GM19463 (cell line): Measurements from ENCODE around the gene ADCY6.
"Not testable (repeated sequence)": the region's sequence is repeated elsewhere in the genome, so short reads cannot be mapped to it uniquely, and the experiment has no call there.

Experiments used
- ATAC-seq: cut with Tn5 transposase; IDR thresholded peaks from one replicate; pipeline ENCODE4 v1.9.1; 2021; ENCODE audit warnings: mild to moderate bottlenecking, moderate library complexity; ENCODE audit not compliant: unreplicated experiment

The ADCY6 gene

DNA sequence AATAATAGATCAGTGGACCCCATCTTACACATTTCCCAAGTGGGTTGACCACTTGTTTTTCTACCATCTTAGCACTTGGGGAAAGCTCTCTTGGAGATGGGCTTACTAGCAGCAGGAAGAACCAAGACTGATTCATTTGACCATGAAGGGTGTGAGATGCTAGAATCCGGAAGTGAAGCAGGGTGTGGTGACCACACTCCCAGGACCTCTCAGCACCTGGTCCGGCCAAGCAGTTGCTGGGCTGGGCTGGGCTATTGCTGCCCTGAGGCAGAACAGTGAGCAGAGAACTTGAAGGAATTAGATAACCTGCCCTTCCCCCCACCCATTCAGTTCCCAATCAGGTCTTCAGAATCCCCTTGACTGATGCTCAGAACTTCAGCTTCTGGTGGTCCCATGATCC is 24.4 kb downstream of the ADCY6 start:
- no peak for ATAC-seq

DNA sequence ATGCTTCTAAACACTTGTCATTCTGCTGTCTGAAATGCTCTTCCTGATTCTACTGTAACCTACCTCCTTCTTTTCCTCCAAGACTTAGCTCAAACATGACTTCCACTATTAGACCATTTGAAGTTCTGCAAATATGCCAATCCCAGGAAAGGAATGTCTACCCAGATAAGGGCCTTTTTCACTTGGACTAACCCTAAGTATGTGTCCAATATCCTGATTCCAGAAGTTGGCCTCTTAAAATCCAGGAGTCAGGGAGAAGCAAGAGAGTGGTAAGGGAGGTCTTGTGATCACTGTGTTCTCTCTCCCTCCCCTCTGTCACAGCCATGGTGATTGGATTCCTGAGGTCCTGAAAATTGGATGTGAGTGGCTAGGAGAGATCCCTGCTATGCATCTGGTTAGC is 30.2 kb downstream of the ADCY6 start:
- ATAC-seq: no peak

DNA sequence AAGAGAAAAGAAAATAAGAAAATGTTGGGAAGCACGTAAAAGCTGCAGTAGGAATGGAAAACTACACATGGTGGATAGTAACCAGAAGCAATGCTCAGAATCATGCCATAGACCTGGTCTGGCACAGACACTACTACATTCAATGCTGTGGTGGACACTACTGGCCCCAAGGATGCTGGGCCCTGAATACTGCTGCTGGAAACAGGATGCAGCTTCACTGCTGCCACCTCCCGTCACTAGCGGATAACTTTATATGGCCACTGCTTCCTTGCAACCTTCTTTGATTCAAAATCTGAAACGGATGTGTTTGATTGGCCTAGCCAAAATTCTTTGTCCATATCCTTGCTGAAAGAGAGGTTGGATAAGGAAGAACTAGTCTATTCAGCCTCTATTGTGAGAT is 30.7 kb downstream of the ADCY6 start:
- ATAC-seq: no peak

DNA sequence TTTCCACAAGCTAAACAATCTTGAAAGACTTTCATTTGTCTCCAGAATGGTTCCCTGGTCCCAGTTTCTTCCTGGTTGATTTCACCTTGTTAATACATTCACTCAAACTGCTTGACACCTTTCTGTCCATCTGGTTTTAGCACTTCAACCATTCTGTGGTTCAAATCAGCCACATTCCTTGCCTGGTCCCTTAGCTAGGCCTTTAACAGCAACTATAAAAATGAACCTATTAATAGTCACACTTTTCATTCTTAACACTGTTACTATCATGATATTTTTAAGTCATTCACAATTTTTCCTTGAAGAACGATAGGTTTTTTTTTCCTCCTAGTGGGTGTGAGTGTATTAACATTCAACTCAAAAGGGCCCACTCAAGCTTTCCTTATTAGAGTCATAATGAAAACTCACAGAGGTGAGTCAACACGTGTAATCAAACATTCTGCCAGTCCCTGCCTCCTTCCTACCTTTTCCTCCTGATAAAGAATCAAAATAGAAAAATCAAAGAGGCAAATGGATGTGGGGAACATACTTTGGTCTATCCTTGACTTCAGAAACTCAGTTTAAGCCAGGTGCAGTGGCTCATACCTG is 38.0 kb downstream of the ADCY6 start:
- no peak for ATAC-seq

DNA sequence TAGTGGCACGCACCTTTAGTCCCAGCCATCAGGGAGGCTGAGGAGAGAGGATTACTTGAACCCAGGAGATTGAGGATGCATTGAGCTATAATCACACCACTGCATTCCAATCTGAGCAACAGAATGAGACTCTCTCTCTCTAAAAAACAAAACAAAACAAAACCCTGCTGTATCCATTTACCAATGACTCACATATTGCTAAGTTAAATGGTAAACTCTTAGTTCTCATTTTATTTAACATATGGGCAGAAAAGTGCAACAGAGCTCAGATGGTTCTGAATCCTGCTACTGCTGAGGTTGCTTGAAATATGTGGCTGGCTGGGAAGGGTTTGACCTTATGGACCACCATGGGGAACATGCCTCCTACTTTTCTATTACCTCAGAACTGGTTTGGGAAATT is 38.7 kb downstream of the ADCY6 start:
- no peak for ATAC-seq

DNA sequence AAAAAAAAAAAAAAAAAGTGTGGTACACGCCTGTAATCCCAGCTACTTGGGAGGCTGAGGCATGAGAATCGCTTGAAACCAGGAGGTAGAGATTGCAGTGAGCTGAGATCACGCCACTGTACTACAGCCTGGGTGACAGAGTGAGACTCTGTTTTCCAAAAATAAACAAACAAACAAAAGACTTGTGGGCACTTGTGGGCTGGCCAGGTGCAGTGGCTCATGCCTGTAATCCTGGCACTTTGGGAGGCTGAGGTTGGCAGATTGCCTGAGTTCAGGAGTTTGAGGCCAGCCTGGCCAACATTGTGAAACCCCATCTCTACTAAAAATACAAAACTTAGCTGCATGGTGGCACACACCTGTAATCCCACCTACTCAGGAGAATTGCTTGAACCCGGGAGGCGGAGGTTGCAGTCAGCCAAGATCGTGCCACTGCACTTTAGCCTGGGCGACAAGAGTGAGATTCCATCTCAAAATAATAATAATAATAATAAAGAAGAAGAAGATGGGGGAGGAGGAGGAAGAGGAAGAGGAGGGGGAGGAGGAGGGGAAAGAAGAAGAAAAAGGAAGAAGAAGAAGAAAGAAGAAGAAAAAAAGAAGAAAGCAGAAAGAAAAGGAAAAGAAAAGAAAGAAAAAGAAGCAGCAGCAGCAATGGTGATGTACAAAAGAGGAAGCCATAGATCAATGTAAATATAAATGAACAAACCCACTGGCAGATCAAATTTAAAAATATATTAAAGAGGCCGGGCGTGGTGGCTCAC is 44.5 kb downstream of the ADCY6 start:
- ATAC-seq: no peak

DNA sequence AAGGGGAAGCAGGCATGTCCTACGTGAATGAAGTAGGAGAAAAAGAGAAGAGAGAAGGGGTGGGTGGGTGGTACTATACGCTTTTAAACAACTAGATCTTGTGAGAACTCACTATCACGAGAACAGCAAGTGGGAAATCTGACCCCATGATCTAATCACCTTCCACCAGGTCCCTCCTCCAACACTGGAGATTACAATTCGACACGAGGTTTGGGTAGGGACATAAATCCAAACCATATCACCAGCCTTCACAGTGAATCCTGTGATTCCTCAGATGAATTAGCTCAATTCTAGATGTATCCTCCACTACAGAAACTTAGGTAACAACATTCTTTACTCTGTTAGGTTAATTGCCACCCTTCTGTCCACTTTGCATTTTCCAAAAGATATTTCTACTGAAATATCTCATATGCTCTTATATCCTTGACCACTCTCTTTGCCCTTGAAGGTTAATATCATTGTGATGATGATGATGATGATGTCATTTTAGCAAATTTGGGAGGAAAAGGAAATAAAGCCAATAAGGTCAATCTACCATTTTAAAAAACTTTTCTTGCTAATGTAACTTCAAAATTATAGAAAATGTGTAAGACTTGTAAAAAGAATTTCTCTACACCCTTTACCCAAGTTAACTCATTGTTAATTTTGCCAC is 49.1 kb downstream of the ADCY6 start:
- ATAC-seq: no peak

DNA sequence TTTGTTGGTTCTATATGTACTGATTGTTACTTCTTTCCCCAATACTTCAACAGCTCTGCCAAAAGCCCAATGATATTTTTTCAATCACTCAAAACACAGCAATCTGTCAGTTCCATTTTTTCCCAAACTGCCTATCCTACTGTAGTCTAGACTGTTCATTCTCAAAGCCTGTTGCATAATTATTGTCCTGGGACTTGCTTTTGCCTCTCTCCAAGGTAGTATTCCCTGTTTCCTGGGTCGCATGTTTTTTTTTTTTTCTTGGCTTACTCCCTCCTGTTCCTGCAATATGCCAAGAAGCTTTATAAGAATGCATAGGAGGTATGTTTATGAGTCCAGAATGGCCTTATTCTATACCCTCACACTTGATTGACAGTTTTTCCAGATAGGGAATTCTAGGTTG is 52.4 kb downstream of the ADCY6 start:
- ATAC-seq: no peak

DNA sequence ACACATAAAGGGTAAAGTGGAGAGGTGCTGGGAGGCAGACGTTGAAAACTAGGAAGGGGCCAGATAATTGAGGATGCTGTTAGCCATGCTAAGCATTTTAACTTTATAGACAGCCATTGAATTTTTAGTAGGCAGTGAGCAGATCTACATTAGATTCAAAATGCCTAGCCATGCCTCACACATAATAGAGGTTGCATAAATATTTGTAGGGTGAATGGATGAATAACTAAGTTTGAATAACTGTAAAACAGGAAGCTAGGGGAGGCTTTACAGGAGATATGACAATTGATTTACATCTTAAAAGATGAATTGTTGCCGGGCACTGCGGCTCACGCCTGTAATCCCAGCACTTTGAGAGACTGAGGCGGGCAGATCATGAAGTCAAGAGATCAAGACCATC is 60.1 kb downstream of the ADCY6 start:
- no peak for ATAC-seq

DNA sequence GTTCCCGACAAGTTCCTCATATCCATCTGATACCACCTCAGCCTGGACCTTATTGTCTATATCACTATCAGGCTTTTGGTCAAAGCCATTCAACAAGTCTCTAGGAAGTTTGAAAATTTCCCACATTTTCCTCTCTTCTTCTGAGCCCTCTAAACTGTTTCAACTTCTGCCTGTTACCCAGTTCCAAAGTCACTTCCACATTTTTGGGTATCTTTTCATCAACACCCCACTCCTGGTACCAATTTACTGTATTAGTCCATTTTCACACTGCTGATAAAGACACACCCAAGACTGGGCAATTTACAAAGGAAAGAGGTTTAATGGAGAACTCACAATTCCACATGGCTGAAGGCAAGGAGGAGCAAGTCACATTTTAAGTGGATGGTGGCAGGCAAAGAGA is 68.2 kb downstream of the ADCY6 start:
- not testable (repeated sequence) for ATAC-seq

DNA sequence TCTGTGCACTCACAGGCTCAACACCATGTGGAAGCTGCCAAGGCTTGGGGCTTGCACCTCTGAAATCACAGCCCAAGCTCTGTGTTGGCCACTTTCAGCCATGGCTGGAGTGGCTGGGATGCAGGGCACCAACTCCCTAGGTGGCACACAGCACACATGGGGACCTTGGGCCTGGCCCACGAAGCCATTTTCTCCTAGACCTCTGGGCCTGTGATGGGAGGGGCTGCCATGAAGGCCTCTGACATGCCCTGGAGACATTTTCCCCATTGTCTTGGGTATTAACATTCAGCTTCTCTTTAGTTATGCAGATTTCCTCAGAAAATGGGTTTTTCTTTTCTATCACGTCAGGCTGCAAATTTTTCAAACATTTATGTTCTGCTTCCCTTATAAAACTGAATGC is 68.7 kb downstream of the ADCY6 start:
- not testable (repeated sequence) for ATAC-seq

DNA sequence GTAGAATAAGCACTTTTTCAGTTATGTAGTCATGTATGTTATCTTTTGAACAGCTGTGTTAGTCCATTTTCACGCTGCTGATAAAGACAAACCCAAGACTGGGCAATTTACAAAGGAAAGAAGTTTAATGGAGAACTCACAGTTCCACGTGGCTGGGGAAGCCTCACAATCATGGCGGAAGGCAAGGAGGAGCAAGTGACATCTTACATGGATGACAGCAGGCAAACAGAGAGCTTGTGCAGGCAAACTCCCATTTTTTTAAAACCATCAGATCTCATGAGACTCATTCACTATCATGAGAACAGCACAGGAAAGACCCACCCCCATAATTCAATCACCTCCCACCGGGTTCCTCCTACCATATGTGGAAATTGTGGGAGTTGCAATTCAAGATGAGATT is 69.9 kb downstream of the ADCY6 start:
- not testable (repeated sequence) for ATAC-seq

DNA sequence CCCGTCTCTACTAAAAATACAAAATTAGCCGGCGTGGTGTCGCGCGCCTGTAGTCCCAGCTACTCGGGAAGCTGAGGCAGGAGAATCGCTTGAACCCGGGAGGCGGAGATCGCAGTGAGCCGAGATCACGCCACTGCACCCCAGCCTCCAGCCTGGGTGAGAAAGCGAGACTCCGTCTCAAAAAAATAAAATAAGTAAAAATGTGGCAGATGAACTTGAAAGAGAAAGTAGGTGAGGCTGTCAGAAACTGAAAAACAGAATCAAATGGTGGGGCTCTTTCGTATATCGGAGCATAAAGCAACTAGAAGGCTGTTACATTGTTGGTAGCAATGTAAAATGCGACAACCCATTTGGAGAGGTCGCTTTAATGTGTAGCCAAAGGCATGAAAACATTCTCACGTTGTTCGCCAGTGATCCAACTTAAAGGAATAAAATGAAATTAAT is 71.6 kb downstream of the ADCY6 start:
- ATAC-seq: no peak

DNA sequence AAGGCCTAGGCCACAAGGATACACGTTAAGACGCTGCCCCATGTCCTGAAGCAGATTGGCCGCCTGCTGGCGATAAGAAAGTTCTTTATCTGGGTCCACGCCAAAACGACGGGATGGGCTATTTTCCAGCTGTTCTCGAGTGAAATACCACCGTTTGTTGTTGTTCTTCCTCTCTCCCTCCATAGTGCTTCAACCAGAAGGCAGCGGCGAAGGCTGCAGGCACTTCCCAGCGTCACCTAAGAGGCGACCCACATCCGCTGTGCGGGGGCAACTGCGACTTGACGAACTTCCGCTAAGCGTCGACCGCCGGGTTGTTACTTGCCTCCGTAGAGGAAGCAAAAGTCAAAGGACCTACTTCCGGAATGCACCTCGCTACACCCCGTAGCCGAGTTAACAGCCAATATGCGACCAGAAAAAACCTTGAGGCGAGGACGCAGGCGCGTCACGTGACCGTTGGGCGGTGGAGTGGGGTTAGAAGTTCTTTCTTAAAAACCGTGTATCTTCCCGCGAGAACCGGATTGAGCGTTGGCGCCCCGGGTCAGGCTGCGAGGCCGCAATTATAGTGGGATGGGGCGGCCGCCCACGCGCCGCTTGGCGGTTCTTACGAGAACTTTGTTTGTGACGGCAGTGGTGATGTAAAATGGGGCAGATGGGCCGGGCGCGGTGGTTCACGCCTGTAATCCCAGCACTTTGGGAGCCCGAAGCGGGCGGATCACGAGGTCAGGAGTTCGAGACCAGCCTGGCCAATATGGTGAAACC is 72.2 kb downstream of the ADCY6 start, which contains the start of gene CCNT1:
CCNT1 (minus strand) TSS at position 215 of the 759 bp plus-strand sequence; CDS start at position 183, 32 bp downstream.
- peak; percentile 96 for ATAC-seq
